Caco-2 (cell line): ENCODE data around the gene MUC5B. TPM values are rescaled to one million over a fixed set of nuclear protein-coding genes. Genes with fewer than 3 reads are reported as not detected.

Experiments
- BruUV-seq: library from RNA; stranded (reverse); fragments of 400-500 nt; replicated peaks from 2 replicates; lab custom pipeline; 2021; lab: Mats Ljungman, UMichigan
- CTCF ChIA-PET: fragments of 300-600 bp; sonication (Branson Sonifier 250); formaldehyde crosslinking; loops from one replicate; lab custom pipeline; 2022; ENCODE audit warnings: antibody characterized with exemption; lab: Charles Lee
- POLR2A ChIA-PET: fragments of 300-600 bp; sonication (Branson Sonifier 250); formaldehyde crosslinking; loops from one replicate; lab custom pipeline; 2022; ENCODE audit warnings: antibody characterized with exemption; lab: Charles Lee
- DNase-seq, 2 experiments: peaks; one replicate each; pipeline versions ENCODE4 v3.0.0 to v3.0.0-alpha.2; 2020 to 2022
- H3K27me3 ChIP-seq: replicated peaks from 2 replicates; pipeline ENCODE4 v1.6.0; 2011; ENCODE audit warnings: low read length; ENCODE audit not compliant: control insufficient read depth, insufficient read depth
- H3K36me3 ChIP-seq: 2 replicates; pipeline ENCODE4 v1.5.1; 2011; ENCODE audit warnings: low read length; ENCODE audit not compliant: control insufficient read depth, insufficient read depth
- H3K4me1 ChIP-seq: fragments of 250-450 bp; sonication (Bioruptor Pico); 2 replicates; pipeline ENCODE4 v1.5.1; 2020; ENCODE audit warnings: mild to moderate bottlenecking
- H3K4me3 ChIP-seq: 2 replicates; pipeline ENCODE4 v1.5.1; 2011; ENCODE audit warnings: low read depth, mild to moderate bottlenecking, control low read depth, low read length
- H3K9me3 ChIP-seq: fragments of 250-450 bp; sonication (Bioruptor Pico); 2 replicates; pipeline ENCODE4 v1.5.1; 2020; ENCODE audit warnings: mild to moderate bottlenecking, moderate library complexity
- H3K27ac Mint-ChIP-seq: one replicate; pipeline ENCODE4 v1.8.0; 2022; ENCODE audit warnings: mixed read lengths; ENCODE audit not compliant: unreplicated experiment
- H3K27me3 Mint-ChIP-seq: one replicate; pipeline ENCODE4 v1.8.0; 2022; ENCODE audit warnings: mixed read lengths; ENCODE audit not compliant: insufficient read depth, unreplicated experiment
- H3K36me3 Mint-ChIP-seq: one replicate; pipeline ENCODE4 v1.8.0; 2022; ENCODE audit warnings: mild to moderate bottlenecking, mixed read lengths; ENCODE audit not compliant: insufficient read depth, unreplicated experiment
- H3K4me1 Mint-ChIP-seq: one replicate; pipeline ENCODE4 v1.8.0; 2022; ENCODE audit warnings: low read depth, mixed read lengths; ENCODE audit not compliant: unreplicated experiment
- H3K4me3 Mint-ChIP-seq: one replicate; pipeline ENCODE4 v1.8.0; 2022; ENCODE audit warnings: mild to moderate bottlenecking, moderate library complexity, mixed read lengths; ENCODE audit not compliant: unreplicated experiment
- H3K9me3 Mint-ChIP-seq: one replicate; pipeline ENCODE4 v1.8.0; 2022; ENCODE audit warnings: mixed read lengths; ENCODE audit not compliant: unreplicated experiment
- CTCF ChIP-seq, 2 experiments: fragments of 200-600 bp in 1 of 2; IDR thresholded peaks; 1 replicate in 1 of 2; 2 replicates in 1 of 2; pipeline versions ENCODE4 v1.5.1 to v1.8.0; 2011 to 2022; ENCODE audit warnings: antibody characterized with exemption in 1 of 2, control low read depth in 1 of 2, inconsistent platforms in 1 of 2, low read depth in 1 of 2, low read length in 1 of 2, mild to moderate bottlenecking in 1 of 2, moderate library complexity in 1 of 2; ENCODE audit not compliant: insufficient read depth in 1 of 2, severe bottlenecking in 1 of 2, unreplicated experiment in 1 of 2
- intact Hi-C: fragments of 100-400 bp; cut with micrococcal nuclease; formaldehyde crosslinking; loops from one replicate; pipeline ENCODE4 v1.10.0; 2022; ENCODE audit not compliant: unreplicated experiment
- total RNA-seq: library from RNA; stranded (reverse); gene quantifications from 2 replicates; pipeline ENCODE4 v1.2.3, GENCODE V29; 2022

MUC5B gene
- total RNA-seq, 1 experiment from 2014 or later: not detected

DNA sequence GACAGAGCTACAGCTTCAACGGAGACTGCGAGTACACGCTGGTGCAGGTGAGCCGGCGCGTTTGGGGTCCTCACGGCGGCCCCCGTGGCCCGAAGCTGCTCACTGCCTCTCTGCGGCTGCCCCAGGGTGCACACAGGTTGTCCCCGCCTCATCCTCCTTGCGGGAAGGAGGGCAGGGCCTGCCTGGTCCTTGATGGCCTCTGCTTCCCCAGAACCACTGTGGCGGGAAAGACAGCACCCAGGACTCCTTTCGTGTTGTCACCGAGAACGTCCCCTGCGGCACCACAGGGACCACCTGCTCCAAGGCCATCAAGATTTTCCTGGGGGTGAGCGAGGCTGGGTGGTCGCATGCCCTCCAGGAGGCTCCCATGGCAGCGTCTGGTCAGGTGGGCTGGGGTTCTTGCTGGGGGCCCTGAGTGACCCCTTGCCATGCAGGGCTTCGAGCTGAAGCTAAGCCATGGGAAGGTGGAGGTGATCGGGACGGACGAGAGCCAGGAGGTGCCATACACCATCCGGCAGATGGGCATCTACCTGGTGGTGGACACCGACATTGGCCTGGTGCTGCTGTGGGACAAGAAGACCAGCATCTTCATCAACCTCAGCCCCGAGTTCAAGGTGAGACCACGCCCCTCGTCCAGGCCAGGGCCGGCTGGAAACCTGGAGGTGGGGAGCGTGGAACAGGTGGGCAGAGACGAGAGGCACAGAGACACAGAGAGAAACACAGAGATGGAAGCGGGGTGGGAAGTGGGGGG, 45.7 kb upstream of the MUC5B start:
- no peak for DNase-seq
- Mint-ChIP-seq H3K9me3 (peaks cover 12% of the 10 kb centered on the region), H3K4me3 (no peak overlapping the region), H3K27ac (no peak overlapping the region), H3K36me3 (no peaks in the 10 kb centered on the region), H3K27me3 (no peaks in the 10 kb centered on the region), H3K4me1 (no peaks in the 10 kb centered on the region)
- POLR2A ChIA-PET: no interaction called here
- no peaks in the 10 kb centered on the region for H3K27me3 ChIP-seq
- no TSS peak for BruUV-seq
- intact Hi-C loops: no loop called here
- H3K36me3 ChIP-seq: no peaks in the 10 kb centered on the region
- no peak overlapping the region for H3K4me3 ChIP-seq
- no peaks in the 10 kb centered on the region for H3K4me1 ChIP-seq
- no peaks in the 10 kb centered on the region for H3K9me3 ChIP-seq
- CTCF ChIA-PET: no interaction called here
- TF ChIP-seq CTCF (IDR thresholded peaks at IDR 0.05; ENCODE audit: insufficient read depth in 1 of 2, low read depth in 1 of 2, low read length in 1 of 2, severe bottlenecking in 1 of 2, unreplicated experiment in 1 of 2): no peak

- POLR2A ChIA-PET: no interaction called here
- BruUV-seq: no TSS peak
- Histone ChIP-seq H3K36me3 (no peaks in the 10 kb centered on the region), H3K27me3 (no peaks in the 10 kb centered on the region), H3K9me3 (no peaks in the 10 kb centered on the region), H3K4me1 (no peaks in the 10 kb centered on the region), H3K4me3 (no peak overlapping the region)
- Mint-ChIP-seq H3K4me3 (no peak overlapping the region), H3K36me3 (no peaks in the 10 kb centered on the region), H3K27me3 (no peaks in the 10 kb centered on the region), H3K9me3 (peaks cover 11% of the 10 kb centered on the region), H3K4me1 (no peaks in the 10 kb centered on the region), H3K27ac (no peak overlapping the region)
- CTCF ChIA-PET: no interaction called here
- no peak for TF ChIP-seq CTCF (IDR thresholded peaks at IDR 0.05; ENCODE audit: insufficient read depth in 1 of 2, low read depth in 1 of 2, low read length in 1 of 2, severe bottlenecking in 1 of 2, unreplicated experiment in 1 of 2)
- DNase-seq: no peak
- intact Hi-C loops: no loop called here
Measured at GRCh38 chr11:1177771-1178090, 45.1 kb upstream of the MUC5B start.

DNA sequence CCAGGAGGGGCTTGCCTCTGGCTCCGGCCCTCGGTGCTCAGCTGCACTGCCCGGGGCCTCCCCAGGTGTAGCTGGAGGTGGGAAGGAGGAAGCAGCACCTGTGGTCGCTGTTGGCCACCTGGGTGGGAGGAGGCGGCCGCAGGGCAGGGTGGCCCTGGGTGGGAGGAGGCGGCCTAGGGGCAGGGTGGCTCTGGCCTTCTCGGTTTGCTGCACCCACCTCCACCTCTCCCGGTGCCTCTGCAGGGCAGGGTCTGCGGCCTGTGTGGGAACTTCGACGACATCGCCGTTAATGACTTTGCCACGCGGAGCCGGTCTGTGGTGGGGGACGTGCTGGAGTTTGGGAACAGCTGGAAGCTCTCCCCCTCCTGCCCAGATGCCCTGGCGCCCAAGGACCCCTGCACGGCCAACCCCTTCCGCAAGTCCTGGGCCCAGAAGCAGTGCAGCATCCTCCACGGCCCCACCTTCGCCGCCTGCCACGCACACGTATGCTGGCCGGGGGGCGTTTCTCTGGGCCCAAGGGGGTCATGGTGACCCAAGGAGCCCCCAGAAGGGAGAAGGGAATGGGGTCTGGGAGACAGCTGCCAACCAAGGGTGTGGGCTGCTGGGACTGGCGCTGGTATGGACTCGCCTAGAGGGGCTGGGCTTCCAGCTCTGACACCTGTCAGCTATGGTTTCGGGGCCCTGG, 44.5 kb upstream of the MUC5B start:
- Histone ChIP-seq H3K36me3 (no peaks in the 10 kb centered on the region), H3K4me3 (no peak overlapping the region), H3K27me3 (no peaks in the 10 kb centered on the region), H3K9me3 (no peaks in the 10 kb centered on the region), H3K4me1 (no peaks in the 10 kb centered on the region)
- Mint-ChIP-seq H3K36me3 (no peaks in the 10 kb centered on the region), H3K27me3 (no peaks in the 10 kb centered on the region), H3K4me3 (no peak overlapping the region), H3K27ac (no peak overlapping the region), H3K4me1 (no peaks in the 10 kb centered on the region), H3K9me3 (peaks cover 11% of the 10 kb centered on the region)
- ChIA-PET CTCF (no interaction called here), POLR2A (no interaction called here)
- no TSS peak for BruUV-seq
- DNase-seq: no peak
- intact Hi-C loops: no loop called here
- TF ChIP-seq CTCF (IDR thresholded peaks at IDR 0.05; ENCODE audit: insufficient read depth in 1 of 2, low read depth in 1 of 2, low read length in 1 of 2, severe bottlenecking in 1 of 2, unreplicated experiment in 1 of 2): no peak
